BLaER1 (cell line): ENCODE measurements around the gene GALK1.

Source experiments
- H3K27ac ChIP-seq: shearing (Covaris generic); formaldehyde crosslinking; 2 replicates; pipeline ENCODE4 v1.8.1; 2022
- H3K27me3 ChIP-seq: shearing (Covaris generic); formaldehyde crosslinking; 2 replicates; pipeline ENCODE4 v1.8.1; 2022
- H3K36me3 ChIP-seq: shearing (Covaris generic); formaldehyde crosslinking; 2 replicates; pipeline ENCODE4 v1.8.1; 2022
- H3K4me1 ChIP-seq: shearing (Covaris generic); formaldehyde crosslinking; 2 replicates; pipeline ENCODE4 v1.8.1; 2022
- H3K4me2 ChIP-seq: shearing (Covaris generic); formaldehyde crosslinking; 2 replicates; pipeline ENCODE4 v1.8.1; 2022
- H3K4me3 ChIP-seq: shearing (Covaris generic); formaldehyde crosslinking; 2 replicates; pipeline ENCODE4 v1.8.1; 2022
- H3K9ac ChIP-seq: shearing (Covaris generic); formaldehyde crosslinking; 2 replicates; pipeline ENCODE4 v1.8.1; 2022
- H3K9me3 ChIP-seq: shearing (Covaris generic); formaldehyde crosslinking; 2 replicates; pipeline ENCODE4 v1.8.1; 2022
- H4K20me1 ChIP-seq: shearing (Covaris generic); formaldehyde crosslinking; 2 replicates; pipeline ENCODE4 v1.8.1; 2022
- Cebpa-rat ChIP-seq: shearing (Covaris generic); IDR thresholded peaks from 2 replicates; pipeline ENCODE4 v1.8.1; 2022

GALK1 gene

DNA sequence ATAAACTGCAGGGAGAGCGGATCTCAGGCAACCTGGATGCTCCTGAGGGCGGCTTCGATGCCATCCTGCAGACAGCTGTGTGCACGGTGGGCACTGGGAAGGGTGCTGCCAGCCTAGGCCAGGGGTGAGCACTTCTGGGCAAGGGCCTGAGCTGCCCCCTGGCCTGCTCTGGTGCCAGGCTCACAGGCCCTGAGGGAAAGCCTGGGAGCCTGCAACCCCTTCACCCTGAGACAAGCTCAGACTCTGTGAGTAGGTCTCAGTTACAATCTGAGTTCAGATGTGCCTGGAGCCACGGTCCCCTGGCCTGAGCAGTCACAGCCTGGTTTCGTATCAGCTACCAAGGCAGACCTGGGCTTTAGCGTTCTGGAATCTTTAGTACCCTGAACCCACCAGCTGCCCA, 35.6 kb downstream of the GALK1 start:
- H3K9me3 ChIP-seq = no peaks in the 10 kb centered on the region
- H3K4me1 ChIP-seq = peaks cover 16% of the 10 kb centered on the region
- no peak overlapping the region for H3K9ac ChIP-seq
- H3K4me3 ChIP-seq = no peak overlapping the region
- H3K27me3 ChIP-seq = no peaks in the 10 kb centered on the region
- no peak for TF ChIP-seq Cebpa-rat
- no peak overlapping the region; the same call in 1 of the 2 replicates for H3K4me2 ChIP-seq
- H4K20me1 ChIP-seq = no peaks in the 10 kb centered on the region
- no peaks in the 10 kb centered on the region for H3K36me3 ChIP-seq
- H3K27ac ChIP-seq = no peak overlapping the region

DNA sequence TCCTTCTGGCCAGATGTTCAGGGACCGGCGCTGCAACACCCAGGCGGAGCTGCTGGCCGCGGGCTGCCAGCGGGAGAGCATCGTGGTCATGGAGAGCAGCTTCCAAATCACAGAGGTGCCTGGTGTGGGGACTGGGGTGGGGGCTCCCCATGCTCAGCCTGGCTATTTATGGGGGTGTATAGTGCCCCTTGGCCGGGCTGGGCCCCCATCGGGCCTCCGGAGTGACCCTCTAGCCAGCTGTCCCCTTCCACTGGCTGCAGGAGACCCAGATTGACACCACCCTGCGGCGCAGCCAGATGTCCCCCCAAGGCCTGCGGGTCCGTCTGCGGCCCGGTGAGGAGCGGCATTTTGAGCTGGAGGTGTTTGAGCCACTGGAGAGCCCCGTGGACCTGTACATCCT, 37.6 kb downstream of the GALK1 start:
- H3K9ac ChIP-seq = no peak overlapping the region
- no peak for TF ChIP-seq Cebpa-rat
- peaks cover 1% of the 10 kb centered on the region; the same call in 1 of the 2 replicates for H3K27me3 ChIP-seq
- no peak overlapping the region for H3K4me3 ChIP-seq
- no peaks in the 10 kb centered on the region for H4K20me1 ChIP-seq
- no peak overlapping the region for H3K27ac ChIP-seq
- no peak overlapping the region for H3K4me2 ChIP-seq
- peaks cover 18% of the 10 kb centered on the region for H3K4me1 ChIP-seq
- H3K9me3 ChIP-seq = no peaks in the 10 kb centered on the region
- no peaks in the 10 kb centered on the region for H3K36me3 ChIP-seq

DNA sequence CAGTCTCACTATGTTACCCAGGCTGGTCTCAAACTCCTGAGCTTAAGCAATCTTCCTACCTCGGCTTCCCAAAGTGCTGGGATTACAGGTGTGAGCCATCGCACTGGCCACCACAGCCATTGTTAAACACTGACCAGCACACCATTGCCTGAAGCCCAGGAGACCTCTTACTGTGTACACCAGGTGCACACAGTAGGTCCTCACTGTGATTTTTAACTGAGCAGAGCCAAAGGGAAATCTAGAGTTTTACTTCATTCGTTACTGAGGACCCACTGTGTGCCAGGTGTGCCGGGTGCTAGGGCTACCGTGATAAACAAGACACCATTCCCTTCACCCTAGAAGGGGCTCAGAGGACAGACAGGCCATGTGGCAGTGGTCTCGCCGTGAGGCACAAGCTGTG, 39.5 kb downstream of the GALK1 start:
- Histone ChIP-seq H3K36me3 (no peaks in the 10 kb centered on the region), H3K4me3 (no peak overlapping the region), H3K9ac (no peak overlapping the region), H3K27me3 (peaks cover 20% of the 10 kb centered on the region), H3K27ac (no peak overlapping the region), H3K4me1 (peaks cover 25% of the 10 kb centered on the region), H4K20me1 (peaks cover 4% of the 10 kb centered on the region; the same call in 1 of the 2 replicates), H3K9me3 (no peaks in the 10 kb centered on the region), H3K4me2 (no peak overlapping the region)
- TF ChIP-seq Cebpa-rat = no peak

DNA sequence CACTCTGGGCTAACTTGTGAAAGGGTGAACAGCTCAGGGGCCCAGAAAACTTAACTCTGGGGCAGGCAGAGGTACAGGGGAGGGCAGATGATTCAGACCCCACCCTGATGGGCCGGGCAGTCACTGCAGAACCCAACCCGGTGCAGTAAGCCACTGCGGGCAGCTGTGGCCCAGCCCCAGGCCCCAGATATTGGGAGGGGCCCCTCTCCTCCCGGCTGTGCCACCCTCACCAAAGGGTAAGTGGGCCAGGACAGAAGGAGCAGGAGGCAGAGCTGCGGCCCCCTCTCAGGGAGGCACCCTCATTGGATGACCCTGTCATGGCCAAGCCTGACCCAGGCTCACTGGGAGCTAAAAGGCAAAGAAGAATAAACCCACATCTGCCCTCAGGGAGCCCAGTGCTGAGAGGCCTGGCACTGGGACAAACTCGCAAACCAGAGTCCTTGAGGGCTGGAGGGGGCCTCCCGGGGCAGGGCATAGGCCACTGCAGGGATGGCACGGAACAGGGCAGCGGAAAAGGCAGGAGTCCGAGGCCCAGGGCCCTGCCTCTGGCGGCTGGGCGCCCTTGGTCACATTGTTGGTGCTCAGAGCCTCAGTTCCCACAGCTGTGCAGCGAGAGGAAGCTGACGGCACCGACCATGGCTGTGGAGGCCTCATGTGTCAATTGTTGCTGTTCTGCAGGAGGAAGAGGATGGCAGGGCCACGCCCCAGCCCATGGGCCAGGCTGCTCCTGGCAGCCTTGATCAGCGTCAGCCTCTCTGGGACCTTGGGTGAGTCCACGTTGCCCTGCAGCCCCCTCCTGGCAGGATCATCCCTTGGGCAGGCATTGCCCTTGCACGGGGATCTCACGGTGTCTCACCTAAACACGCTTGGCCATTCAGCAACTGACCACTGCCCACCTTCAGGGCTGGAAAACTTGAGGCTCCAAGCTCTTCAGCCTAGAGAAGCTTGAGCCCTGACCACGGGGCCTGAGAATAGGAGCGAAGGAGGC, 40.7 kb downstream of the GALK1 start:
- H3K4me2 ChIP-seq = peak overlapping the region; percentile 30; the same call in 1 of the 2 replicates
- H3K4me3 ChIP-seq = no peak overlapping the region
- peaks cover 4% of the 10 kb centered on the region; the same call in 1 of the 2 replicates for H4K20me1 ChIP-seq
- TF ChIP-seq Cebpa-rat = no peak
- H3K36me3 ChIP-seq = no peaks in the 10 kb centered on the region
- peaks cover 20% of the 10 kb centered on the region for H3K4me1 ChIP-seq
- no peak overlapping the region for H3K27ac ChIP-seq
- no peak overlapping the region for H3K9ac ChIP-seq
- H3K9me3 ChIP-seq = no peaks in the 10 kb centered on the region
- peaks cover 32% of the 10 kb centered on the region for H3K27me3 ChIP-seq

DNA sequence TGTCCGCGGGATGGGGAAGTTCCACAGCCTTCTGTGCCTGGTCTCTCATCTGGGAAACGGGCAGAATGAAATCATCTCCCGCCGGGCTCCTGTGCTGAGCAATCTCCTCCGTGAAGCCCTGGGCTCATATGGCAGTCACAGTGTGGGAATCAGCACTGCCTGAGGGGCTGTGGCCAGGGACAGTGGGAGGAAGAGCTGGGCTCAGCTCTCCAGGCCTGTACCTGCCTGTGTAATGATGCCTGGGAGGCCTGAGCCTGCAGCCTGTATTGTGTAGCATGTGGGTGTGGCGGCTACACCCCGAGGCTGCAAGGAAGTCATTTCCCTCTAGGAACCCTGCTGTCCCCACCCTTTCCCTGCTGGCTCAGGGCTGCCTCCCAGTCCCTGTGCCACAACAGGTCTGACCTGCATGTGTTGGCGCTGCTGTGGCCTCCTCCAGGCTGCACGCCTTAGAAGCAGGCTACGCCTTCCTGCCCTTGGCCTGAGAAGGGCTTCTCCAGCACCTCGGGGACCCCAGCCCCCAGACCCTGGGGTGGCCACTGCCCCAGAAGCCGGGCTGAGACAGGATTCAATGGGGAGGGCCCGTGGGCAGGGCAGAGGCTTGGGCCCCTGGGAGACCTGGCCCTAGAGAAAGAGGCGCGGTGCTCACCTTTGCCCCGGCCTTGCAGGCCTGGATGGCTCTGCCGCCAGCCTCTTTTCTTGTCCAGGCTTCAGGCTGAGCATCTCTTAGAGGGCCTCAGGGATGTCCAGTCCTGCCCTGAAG, 41.6 kb downstream of the GALK1 start:
- TF ChIP-seq Cebpa-rat = no peak

DNA sequence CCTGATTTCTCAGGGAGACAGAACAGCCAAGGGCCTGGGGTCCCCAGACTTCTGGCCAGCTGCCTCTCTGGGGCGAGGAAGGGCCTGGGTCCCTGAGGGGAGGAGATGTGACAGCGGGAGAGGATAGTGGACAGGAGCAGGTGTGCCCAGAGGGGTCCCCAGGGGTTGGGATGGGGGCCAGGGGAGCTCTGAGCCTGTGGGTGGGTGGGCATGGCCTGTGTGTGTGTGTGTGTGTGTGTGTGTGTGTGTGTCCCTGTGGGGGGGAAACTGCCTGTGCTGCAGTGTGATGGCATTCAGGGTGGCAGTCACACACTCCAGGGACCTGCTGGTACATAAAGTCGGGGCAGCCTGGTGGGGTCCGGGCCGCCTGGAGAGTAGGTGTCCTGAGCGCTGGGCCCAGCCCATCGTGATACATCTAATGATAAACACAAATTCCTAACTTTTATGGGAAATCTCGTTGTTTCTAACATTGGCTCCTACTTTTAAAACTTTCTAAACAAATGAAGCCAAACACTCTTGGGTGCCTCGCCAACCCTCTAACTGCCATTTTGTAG, 42.4 kb downstream of the GALK1 start:
- Histone ChIP-seq H3K27ac (no peak overlapping the region), H4K20me1 (peaks cover 4% of the 10 kb centered on the region; the same call in 1 of the 2 replicates), H3K9ac (no peak overlapping the region), H3K36me3 (no peaks in the 10 kb centered on the region), H3K4me2 (no peak overlapping the region), H3K27me3 (peaks cover 43% of the 10 kb centered on the region), H3K4me3 (no peak overlapping the region), H3K9me3 (no peaks in the 10 kb centered on the region), H3K4me1 (peaks cover 20% of the 10 kb centered on the region)
- TF ChIP-seq Cebpa-rat = no peak

More for the DNA sequence above, 41.6 kb downstream of the GALK1 start:
- H3K9ac ChIP-seq = no peak overlapping the region
- peaks cover 4% of the 10 kb centered on the region; the same call in 1 of the 2 replicates for H4K20me1 ChIP-seq
- H3K27me3 ChIP-seq = peaks cover 41% of the 10 kb centered on the region
- no peak overlapping the region for H3K27ac ChIP-seq
- H3K36me3 ChIP-seq = no peaks in the 10 kb centered on the region
- no peaks in the 10 kb centered on the region for H3K9me3 ChIP-seq
- H3K4me1 ChIP-seq = peaks cover 20% of the 10 kb centered on the region
- H3K4me3 ChIP-seq = no peak overlapping the region
- no peak overlapping the region for H3K4me2 ChIP-seq

DNA sequence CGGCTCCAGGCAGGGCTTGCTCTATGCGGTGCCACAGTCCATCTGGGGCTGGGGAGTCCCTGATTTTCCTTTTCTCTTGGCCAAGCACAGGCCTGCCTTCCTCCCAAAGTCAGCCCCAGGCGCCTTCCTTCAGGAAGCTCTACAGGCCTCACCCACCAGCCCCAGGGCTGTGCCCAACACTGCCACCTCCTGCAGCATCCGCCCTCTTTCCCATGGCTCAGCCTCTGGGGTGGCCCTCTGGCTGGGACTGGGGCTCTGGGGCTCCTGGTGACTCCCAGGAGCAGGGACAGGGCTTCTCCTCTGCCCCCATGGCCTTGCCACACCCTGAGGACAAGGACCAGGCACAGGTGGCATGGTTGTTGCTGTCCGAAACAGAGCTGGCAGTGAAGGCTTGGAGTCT, 42.9 kb downstream of the GALK1 start:
- H3K27ac ChIP-seq = no peak overlapping the region
- H3K9ac ChIP-seq = no peak overlapping the region
- H4K20me1 ChIP-seq = peaks cover 4% of the 10 kb centered on the region; the same call in 1 of the 2 replicates
- peaks cover 20% of the 10 kb centered on the region for H3K4me1 ChIP-seq
- H3K27me3 ChIP-seq = peaks cover 43% of the 10 kb centered on the region
- H3K4me2 ChIP-seq = no peak overlapping the region
- no peaks in the 10 kb centered on the region for H3K36me3 ChIP-seq
- no peaks in the 10 kb centered on the region for H3K9me3 ChIP-seq
- TF ChIP-seq Cebpa-rat = no peak
- H3K4me3 ChIP-seq = no peak overlapping the region

DNA sequence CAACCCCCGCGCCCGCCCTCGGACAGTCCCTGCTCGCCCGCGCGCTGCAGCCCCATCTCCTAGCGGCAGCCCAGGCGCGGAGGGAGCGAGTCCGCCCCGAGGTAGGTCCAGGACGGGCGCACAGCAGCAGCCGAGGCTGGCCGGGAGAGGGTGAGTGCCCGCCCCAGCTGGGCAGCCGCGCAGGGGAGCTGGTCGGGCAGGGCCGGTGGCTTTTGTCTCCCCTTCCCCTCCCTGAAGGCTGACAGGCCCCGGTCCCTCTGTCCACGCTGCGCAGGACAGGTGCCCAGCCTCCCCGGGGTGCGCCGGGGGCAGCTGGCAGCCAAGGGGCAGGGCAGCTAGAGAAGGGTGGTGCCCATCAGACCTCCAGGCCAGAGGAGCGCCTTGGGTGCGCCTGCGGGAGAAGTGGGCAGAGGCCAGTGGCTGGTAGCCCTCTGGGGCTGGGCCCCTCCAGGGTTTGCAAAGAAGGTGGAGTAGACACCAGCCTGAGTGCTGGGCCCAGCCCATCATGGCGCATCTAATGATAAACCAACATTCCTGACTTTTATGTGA, 43.5 kb downstream of the GALK1 start:
- H3K27me3 ChIP-seq = peaks cover 43% of the 10 kb centered on the region
- no peak overlapping the region for H3K27ac ChIP-seq
- peak overlapping the region; percentile 92; the same call in 1 of the 2 replicates for H3K4me2 ChIP-seq
- peaks cover 4% of the 10 kb centered on the region; the same call in 1 of the 2 replicates for H4K20me1 ChIP-seq
- H3K36me3 ChIP-seq = no peaks in the 10 kb centered on the region
- no peaks in the 10 kb centered on the region for H3K9me3 ChIP-seq
- peaks cover 25% of the 10 kb centered on the region for H3K4me1 ChIP-seq
- TF ChIP-seq Cebpa-rat = no peak
- H3K4me3 ChIP-seq = peak overlapping the region; percentile 65
- H3K9ac ChIP-seq = no peak overlapping the region
